DOHH2 (cell line): ENCODE measurements around the gene LMO2.

Source experiments
- H3F3A ChIP-seq: fragments of 200-600 bp; sonication (generic), shearing (Covaris generic); 2 replicates; pipeline ENCODE4 v1.6.0; 2016; ENCODE audit warnings: antibody characterized with exemption, mild to moderate bottlenecking; ENCODE audit not compliant: control insufficient read depth, insufficient read depth
- H3K27ac ChIP-seq: fragments of 200-600 bp; sonication (generic); 2 replicates; pipeline ENCODE4 v1.5.1; 2014; ENCODE audit warnings: low read depth, mild to moderate bottlenecking, low read length, moderate library complexity
- H3K27me3 ChIP-seq: fragments of 200-600 bp; sonication (generic); 2 replicates; pipeline ENCODE4 v1.6.1; 2014; ENCODE audit warnings: mild to moderate bottlenecking, low read length, mixed read lengths; ENCODE audit not compliant: control insufficient read depth
- H3K36me3 ChIP-seq: fragments of 200-600 bp; sonication (generic); 2 replicates; pipeline ENCODE4 v1.6.1; 2014; ENCODE audit warnings: mild to moderate bottlenecking, low read length, moderate library complexity, mixed read lengths; ENCODE audit not compliant: control insufficient read depth
- H3K4me1 ChIP-seq: fragments of 200-600 bp; sonication (generic); 2 replicates; pipeline ENCODE4 v1.6.1; 2014; ENCODE audit warnings: mild to moderate bottlenecking, low read length, mixed read lengths; ENCODE audit not compliant: control insufficient read depth
- H3K4me2 ChIP-seq: fragments of 200-600 bp; sonication (generic); 2 replicates; pipeline ENCODE4 v1.6.0; 2014; ENCODE audit warnings: mild to moderate bottlenecking, low read length, moderate library complexity
- H3K4me3 ChIP-seq: fragments of 200-600 bp; sonication (generic); 2 replicates; pipeline ENCODE4 v1.5.1; 2014; ENCODE audit warnings: mild to moderate bottlenecking, low read length, mixed read lengths
- H3K79me2 ChIP-seq: fragments of 200-600 bp; sonication (generic); 2 replicates; pipeline ENCODE4 v1.6.1; 2014; ENCODE audit warnings: mild to moderate bottlenecking, low read length, mixed read lengths; ENCODE audit not compliant: control insufficient read depth
- H3K9me2 ChIP-seq: fragments of 200-600 bp; sonication (generic); replicated peaks from 2 replicates; pipeline ENCODE4 v1.6.1; 2014; ENCODE audit warnings: mild to moderate bottlenecking, low read length, mixed read lengths; ENCODE audit not compliant: control insufficient read depth
- H3K9me3 ChIP-seq: fragments of 200-600 bp; sonication (generic); 2 replicates; pipeline ENCODE4 v1.6.1; 2014; ENCODE audit warnings: antibody characterized with exemption, low read length, mixed read lengths; ENCODE audit not compliant: control insufficient read depth, insufficient read depth
- H4K20me1 ChIP-seq: fragments of 200-600 bp; sonication (generic); 2 replicates; pipeline ENCODE4 v1.6.0; 2014; ENCODE audit warnings: low read depth, mild to moderate bottlenecking, antibody characterized with exemption, low read length, moderate library complexity; ENCODE audit not compliant: control insufficient read depth, insufficient read depth
- EZH2phosphoT487 ChIP-seq: fragments of 200-600 bp; sonication (generic); IDR thresholded peaks from 2 replicates; pipeline ENCODE4 v1.6.1; 2017; ENCODE audit warnings: borderline replicate concordance, mild to moderate bottlenecking, antibody characterized with exemption, low read length, moderate library complexity, mixed read lengths
- TF ChIP-seq, protein P1 (sequence below): fragments of 200-600 bp; sonication (generic); IDR thresholded peaks from one replicate; pipeline ENCODE4 v1.5.1; 2014; ENCODE audit warnings: antibody characterized with exemption, mild to moderate bottlenecking, low read depth, low read length; ENCODE audit not compliant: poor library complexity, severe bottlenecking

LMO2 gene

DNA sequence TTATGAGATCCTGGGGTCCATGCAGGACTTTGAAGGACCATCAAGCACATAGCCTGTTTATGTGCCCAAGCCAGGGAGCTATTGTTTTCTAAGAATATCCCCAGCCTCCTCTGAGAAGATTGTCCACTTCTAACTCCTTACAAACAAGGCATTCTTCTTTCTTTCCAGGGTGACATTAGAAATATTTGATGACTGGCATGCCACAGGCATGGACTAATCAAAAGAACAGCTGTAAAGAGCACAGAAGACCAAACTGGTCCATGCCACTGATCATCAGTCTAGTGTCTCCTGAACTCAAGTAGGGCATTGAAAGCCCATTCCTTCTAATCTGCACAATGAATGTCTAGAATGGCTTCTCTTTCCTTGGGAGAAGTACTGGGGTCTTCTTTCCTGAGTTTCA lies 24.9 kb upstream of the LMO2 start:
- H3K4me1 ChIP-seq, result peaks cover 45% of the 10 kb centered on the region
- H3K4me2 ChIP-seq, result no peak overlapping the region
- H3K9me3 ChIP-seq, result peaks cover 8% of the 10 kb centered on the region; the same call in 1 of the 2 replicates
- H3K9me2 ChIP-seq, result no peaks in the 10 kb centered on the region
- peaks cover 12% of the 10 kb centered on the region for H3F3A ChIP-seq
- H3K4me3 ChIP-seq, result no peak overlapping the region
- H4K20me1 ChIP-seq, result no peaks in the 10 kb centered on the region
- H3K36me3 ChIP-seq, result no peaks in the 10 kb centered on the region; the same call in 1 of the 2 replicates
- TF ChIP-seq, protein P1, sequence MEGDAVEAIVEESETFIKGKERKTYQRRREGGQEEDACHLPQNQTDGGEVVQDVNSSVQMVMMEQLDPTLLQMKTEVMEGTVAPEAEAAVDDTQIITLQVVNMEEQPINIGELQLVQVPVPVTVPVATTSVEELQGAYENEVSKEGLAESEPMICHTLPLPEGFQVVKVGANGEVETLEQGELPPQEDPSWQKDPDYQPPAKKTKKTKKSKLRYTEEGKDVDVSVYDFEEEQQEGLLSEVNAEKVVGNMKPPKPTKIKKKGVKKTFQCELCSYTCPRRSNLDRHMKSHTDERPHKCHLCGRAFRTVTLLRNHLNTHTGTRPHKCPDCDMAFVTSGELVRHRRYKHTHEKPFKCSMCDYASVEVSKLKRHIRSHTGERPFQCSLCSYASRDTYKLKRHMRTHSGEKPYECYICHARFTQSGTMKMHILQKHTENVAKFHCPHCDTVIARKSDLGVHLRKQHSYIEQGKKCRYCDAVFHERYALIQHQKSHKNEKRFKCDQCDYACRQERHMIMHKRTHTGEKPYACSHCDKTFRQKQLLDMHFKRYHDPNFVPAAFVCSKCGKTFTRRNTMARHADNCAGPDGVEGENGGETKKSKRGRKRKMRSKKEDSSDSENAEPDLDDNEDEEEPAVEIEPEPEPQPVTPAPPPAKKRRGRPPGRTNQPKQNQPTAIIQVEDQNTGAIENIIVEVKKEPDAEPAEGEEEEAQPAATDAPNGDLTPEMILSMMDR, result no peak
- TF ChIP-seq EZH2phosphoT487, result no peak
- H3K27ac ChIP-seq, result no peak overlapping the region
- no peaks in the 10 kb centered on the region for H3K79me2 ChIP-seq
- no peaks in the 10 kb centered on the region for H3K27me3 ChIP-seq

DNA sequence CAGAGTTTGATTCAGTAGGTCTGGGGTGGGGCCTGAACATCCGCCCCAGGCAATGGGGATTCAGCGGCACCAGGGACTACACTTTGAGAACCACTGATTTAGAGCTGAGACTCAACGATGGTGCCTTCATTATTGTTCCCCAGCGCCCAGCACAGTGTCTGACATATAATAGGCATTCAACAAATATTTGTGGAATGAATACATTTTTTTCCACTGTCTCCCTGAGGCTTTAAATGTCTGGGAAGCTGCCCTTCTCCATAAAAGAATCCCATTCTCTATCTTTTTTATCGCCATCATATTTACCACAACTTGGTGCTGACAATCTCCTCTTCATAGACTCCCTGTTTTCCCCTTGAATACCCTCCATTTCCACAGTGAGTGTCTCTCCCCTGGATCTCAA lies 23.6 kb upstream of the LMO2 start:
- Histone ChIP-seq H3K9me3 (peaks cover 8% of the 10 kb centered on the region; the same call in 1 of the 2 replicates), H3K27ac (no peak overlapping the region), H3K4me2 (no peak overlapping the region), H3K79me2 (no peaks in the 10 kb centered on the region), H3K36me3 (no peaks in the 10 kb centered on the region; the same call in 1 of the 2 replicates), H3F3A (peaks cover 6% of the 10 kb centered on the region; the same call in 1 of the 2 replicates), H3K9me2 (no peaks in the 10 kb centered on the region), H3K4me3 (no peak overlapping the region), H4K20me1 (no peaks in the 10 kb centered on the region), H3K4me1 (peaks cover 45% of the 10 kb centered on the region), H3K27me3 (no peaks in the 10 kb centered on the region)
- TF ChIP-seq EZH2phosphoT487, result no peak
- TF ChIP-seq, protein P1, result no peak

DNA sequence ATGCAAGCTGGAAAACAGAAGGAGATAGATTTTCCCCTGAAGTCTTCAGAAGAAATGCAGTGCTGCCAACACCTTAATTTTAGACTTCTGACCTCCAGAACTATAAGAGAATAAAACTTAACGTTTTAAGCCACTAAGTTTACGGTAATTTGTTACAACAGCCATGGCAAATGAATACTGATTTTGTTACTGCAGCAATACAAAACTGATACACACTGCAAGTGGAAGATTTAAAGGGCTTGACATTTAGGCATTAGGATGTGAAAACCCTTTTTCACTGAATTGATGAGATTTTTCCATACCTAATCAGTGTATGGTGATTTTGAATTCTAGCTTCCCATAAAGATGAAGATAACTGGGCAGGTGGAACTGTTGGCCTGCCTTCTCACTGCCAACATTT lies 22.1 kb upstream of the LMO2 start:
- Histone ChIP-seq H4K20me1 (no peaks in the 10 kb centered on the region), H3K36me3 (no peaks in the 10 kb centered on the region; the same call in 1 of the 2 replicates), H3K4me1 (peaks cover 41% of the 10 kb centered on the region), H3K4me3 (no peak overlapping the region), H3K9me2 (no peaks in the 10 kb centered on the region), H3K27ac (no peak overlapping the region), H3K27me3 (no peaks in the 10 kb centered on the region), H3K4me2 (no peak overlapping the region), H3F3A (peaks cover 6% of the 10 kb centered on the region; the same call in 1 of the 2 replicates), H3K79me2 (no peaks in the 10 kb centered on the region), H3K9me3 (peaks cover 8% of the 10 kb centered on the region; the same call in 1 of the 2 replicates)
- no peak for TF ChIP-seq EZH2phosphoT487
- TF ChIP-seq, protein P1, result no peak
